Left lobe of liver (tissue), 2 donors: ENCODE results near the gene PALD1. TPM values are rescaled to one million over a fixed set of nuclear protein-coding genes. Genes with fewer than 3 reads are reported as not detected.

Experiments
- ATAC-seq: fragments of 200-7000 bp; cut with Tn5 transposase; one replicate; pipeline ENCODE4 v1.9.1; 2020; ENCODE audit warnings: mild to moderate bottlenecking, moderate library complexity
- DNase-seq: peaks from one replicate; pipeline ENCODE4 v3.0.0-alpha.2; 2020; ENCODE audit warnings: low spot score
- total RNA-seq: library from RNA; stranded (reverse); gene quantifications from one replicate; pipeline ENCODE4 v1.2.1, GENCODE V29; 2021
- donor health status: DM: no; HTN: no; CAD: no; lungs with moderate emphysema.
- donor health status: DM: no; HTN: yes; CAD: no.

The PALD1 gene
- 1.1 TPM for total RNA-seq

DNA sequence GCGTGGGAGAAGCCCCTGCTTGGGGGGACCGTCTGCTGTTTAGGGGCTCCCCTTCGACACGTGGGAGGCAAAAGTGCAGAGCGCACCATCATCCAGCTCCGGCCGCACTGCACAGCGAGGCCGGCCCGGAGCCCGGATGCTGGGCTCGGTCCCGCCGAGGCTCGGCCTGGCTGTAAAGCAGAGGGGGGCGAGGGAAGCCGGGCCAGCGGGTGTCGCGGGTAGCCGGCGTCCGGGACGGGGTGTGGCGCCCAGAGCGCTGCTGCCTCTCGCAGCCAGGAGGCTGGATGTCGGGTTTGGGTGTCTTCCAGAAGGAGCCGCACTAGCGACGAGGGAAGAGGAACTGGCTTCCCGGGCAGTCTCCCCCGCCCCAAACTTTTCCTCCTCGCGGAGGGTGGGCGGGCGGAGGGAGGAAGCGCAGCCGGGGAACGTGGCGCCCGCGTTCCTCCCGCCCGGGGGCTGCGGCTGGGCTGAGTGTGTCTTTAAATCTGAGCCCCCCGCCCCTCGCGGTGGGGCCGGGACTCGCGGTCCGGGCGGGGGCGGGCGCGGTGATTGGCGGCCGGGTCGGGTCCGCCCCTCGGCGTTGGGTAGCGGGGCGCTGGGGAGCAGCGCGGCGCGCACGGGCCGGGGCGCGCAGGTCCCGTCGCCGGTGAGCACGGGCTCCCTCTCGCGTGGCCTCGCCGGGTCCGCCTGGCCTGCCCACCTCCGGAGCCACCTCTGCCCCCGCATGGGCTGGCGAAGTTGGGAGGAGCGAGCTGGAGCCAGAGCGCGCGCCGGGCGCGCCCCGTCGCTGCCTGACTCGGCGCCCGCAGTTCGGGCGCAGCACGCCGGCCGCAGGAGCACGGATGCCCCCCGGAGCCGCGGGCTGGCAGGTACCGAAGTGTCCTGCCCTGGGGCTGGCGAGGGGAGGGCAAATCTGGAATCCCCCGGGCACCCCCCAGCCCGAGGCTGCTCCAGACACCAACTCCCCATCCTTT, at the start of gene PALD1:
Gene PALD1, plus strand, starts transcription at position 577 of the 974 bp plus-strand sequence. CDS start 47,185 bp downstream, outside the sequence.
- DNase-seq (peak; percentile 63), ATAC-seq (peak; percentile 59)

GRCh38 chr10:70430493-70431445, 47.8 kb upstream of the PALD1 start:
- DNase-seq (peak; percentile 84), ATAC-seq (peak; percentile 93)

GRCh38 chr10:70432101-70432500, 46.5 kb upstream of the PALD1 start:
- ATAC-seq: no peak

GRCh38 chr10:70432561-70433263, 45.9 kb upstream of the PALD1 start:
- DNase-seq: peak; percentile 37
- no peak for ATAC-seq

More at GRCh38 chr10:70432101-70432500, 46.5 kb upstream of the PALD1 start:
- no peak for DNase-seq

- ATAC-seq: no peak
These were observed 44.8 kb upstream of the PALD1 start for GRCh38 chr10:70433581-70434280.

GRCh38 chr10:70435241-70436085, 43.1 kb upstream of the PALD1 start:
- DNase-seq: no peak
- ATAC-seq: no peak

More at GRCh38 chr10:70433581-70434280, 44.8 kb upstream of the PALD1 start:
- DNase-seq: peak; percentile 26

DNA sequence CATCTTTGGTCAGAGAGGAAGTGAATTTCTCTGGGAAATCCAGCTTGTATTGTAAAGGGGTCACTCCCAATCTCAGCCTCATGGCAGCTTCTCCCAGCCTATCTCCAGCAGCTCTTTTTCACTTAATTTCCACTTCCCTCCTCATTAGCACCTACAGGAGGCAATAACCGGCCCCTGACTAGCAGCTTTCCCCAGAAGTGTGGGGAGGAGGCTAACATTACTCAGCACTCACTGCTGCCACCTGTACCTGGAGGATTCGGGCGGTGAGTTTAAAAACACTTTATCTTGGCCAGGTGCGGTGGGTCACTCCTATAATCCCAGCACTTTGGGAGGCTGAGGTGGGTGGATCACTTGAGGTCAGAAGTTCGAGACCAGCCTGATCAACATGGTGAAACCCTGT, 40.8 kb upstream of the PALD1 start:
- DNase-seq: no peak
- ATAC-seq: no peak

DNA sequence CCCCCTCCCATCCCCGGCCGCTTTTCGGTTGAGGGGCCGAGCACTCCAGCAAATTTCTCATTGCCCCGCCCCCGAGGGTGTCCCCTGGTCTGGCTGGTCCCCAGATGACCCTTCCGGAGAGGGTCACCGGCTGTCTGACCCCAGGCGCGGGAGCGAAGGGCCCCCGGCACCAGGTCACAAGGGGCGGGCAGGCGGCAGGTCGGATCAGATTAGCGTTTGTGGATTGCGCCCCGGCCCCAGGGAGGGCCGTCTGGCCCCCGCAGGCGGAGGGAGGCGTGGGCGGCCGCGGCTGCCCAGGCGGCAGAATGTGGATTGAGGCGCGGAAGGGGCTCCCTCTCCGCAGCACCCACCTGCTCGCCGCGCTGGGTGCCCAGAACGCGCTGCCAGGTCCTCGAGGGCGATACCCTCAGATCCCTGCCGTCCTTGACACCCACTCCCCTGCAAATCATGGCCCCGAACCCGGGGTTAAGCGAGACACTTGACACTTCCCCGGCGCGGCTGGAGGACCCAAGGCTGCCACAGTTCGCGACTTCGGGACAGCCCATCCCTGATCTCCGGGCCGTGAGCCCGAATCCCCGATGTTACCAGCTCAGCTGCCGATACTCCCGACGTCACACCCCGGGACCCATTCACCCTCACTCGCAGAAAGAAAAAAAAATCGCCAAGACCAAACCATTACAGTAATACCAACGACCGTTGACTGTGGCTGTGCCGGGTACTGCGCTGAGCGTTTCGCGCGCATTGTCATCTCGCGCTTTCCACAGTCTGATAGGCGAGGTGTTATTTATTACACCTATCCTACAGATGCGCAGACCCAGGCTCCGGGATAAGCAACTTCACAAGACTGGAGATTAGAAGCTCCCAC, 38.0 kb upstream of the PALD1 start:
- DNase-seq (no peak), ATAC-seq (no peak)

- DNase-seq (no peak), ATAC-seq (no peak)
These were observed 37.2 kb upstream of the PALD1 start, which contains the start of gene NODAL for GRCh38 chr10:70441161-70441894. NODAL (minus strand) TSS chr10:70441681; CDS start chr10:70441667, 14 bp downstream.

- no peak for DNase-seq
- no peak for ATAC-seq
These were observed 36.7 kb upstream of the PALD1 start for GRCh38 chr10:70441895-70442309.

GRCh38 chr10:70442332-70442988, 36.1 kb upstream of the PALD1 start:
- peak; percentile 21 for ATAC-seq
- no peak for DNase-seq

DNA sequence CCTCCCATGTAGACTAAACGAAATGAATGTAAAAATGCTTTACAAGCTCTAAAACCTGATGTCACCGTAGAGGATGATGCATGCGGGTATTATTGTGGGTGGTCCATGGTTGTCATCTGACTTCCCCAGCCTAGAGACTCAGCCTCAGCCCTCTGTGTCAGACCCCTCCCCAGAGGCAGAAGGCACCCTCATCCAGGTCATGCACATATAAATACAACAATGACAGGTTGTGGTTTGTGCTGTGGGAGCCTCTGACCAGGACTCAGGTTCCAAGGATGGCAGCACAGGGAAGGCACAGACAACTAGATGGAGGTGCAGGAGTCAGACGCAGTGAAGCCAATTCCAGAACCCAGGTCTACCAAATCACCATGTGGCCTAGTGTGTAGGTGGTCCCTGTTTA, 33.8 kb upstream of the PALD1 start:
- ATAC-seq (no peak), DNase-seq (no peak)

GRCh38 chr10:70445718-70446657, 32.6 kb upstream of the PALD1 start:
- no peak for DNase-seq
- peak; percentile 63 for ATAC-seq

GRCh38 chr10:70448236-70448635, 30.3 kb upstream of the PALD1 start:
- ATAC-seq (no peak), DNase-seq (no peak)

DNA sequence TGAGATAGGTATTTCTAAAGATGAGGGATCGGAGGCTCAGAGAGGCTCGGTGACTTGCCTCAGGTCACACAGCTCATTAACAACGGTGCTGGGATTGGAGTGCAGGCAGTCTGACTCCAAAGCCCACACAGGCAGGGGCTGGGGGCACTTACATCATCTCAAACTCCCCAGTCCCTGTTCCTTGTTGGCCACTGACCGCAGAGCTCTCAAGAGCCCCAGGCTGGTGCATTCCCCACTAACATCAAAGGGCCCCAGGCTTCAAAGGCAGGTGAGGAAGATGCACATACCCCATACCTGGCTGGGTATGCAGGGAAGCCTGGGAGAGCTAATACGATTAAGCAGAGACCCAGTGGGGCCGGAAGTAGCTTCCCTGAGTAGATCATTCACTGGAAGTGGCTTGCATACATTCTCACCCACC, 23.3 kb upstream of the PALD1 start:
- ATAC-seq: no peak
- no peak for DNase-seq

GRCh38 chr10:70456164-70456563, 22.4 kb upstream of the PALD1 start:
- no peak for ATAC-seq
- no peak for DNase-seq
